NCI-H748 (cell line): ENCODE results near the gene ACBD5.

Source experiments
- DNase-seq: peaks from one replicate; lab custom pipeline; 2025; ENCODE audit not compliant: unreplicated experiment; lab: John Stamatoyannopoulos, UW

Gene ACBD5

GRCh38 chr10:27153329-27153728 lies 87.3 kb downstream of the ACBD5 start:
- DNase-seq: no peak

DNA sequence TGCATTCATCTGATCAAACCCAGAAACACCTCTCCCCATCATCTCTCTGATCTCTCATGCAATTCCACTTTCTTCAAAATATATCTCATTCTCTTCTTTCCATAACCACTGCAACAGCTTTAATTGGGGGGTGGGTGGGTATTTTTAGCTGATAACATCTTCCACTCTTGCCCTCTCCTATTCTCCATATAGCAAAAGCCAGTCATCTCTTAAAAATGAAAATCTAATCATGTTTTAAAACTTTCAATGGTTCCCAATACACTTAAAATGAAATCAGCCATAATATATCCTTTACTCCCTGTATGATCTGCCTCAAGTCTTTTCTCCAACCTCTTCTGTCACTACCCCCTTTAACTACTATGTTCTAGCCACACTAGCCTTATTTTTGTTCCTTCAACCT lies 87.9 kb downstream of the ACBD5 start:
- DNase-seq: no peak

GRCh38 chr10:27150261-27150660 lies 90.3 kb downstream of the ACBD5 start:
- no peak for DNase-seq

DNA sequence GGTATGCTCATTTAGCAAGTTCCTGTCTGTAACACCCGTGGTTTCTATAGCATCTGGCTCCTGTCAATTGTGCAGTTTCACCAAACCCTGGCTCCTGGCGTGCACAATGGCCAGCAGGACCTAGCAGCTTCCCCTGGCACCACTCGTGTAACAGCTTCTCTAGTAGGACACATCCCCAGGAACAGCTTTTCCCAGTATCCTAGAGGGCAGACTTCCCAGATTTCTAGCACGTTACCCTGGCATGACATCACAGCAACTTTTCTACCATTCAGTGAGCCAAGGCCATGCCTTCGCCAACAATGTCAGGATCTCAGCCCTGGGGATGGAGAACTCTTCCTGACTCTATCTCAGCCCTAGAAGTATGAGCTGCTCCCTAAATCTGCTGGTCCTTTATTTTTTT lies 92.9 kb downstream of the ACBD5 start:
- no peak for DNase-seq

DNA sequence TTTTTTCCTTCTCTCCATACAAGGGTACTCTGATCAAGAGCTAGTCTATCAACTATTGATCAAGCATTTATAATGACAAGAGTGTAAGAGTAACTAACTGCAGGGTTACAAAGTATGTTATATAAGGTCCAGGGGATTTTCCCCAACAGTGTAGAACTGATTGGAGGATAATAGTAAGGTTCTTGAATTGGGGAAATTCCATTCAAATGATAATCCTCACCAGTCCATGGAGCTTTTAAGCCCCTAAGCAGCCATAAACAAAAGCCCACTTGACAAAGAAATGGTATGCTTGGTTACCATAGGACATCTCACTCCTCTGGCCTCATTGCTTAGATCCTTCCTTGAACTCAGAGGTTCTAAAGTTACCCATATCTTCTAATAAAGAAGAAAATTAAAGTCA lies 94.7 kb downstream of the ACBD5 start:
- DNase-seq: no peak
